Stimulated activated memory B cell treated with anti-CD40 and anti-IgM and Interleukin-4, amounts not matched to agents 10 μg/mL and 1 μg/mL and 100 μg/mL, for 72 hours (primary cell): Measurements from ENCODE around the gene ING5.
"Not testable (repeated sequence)": the region's sequence is repeated elsewhere in the genome, so short reads cannot be mapped to it uniquely, and the experiment has no call there.

ENCODE experiments used
- ATAC-seq: fragments of 150-1000 bp; cut with Tn5 transposase; 2 replicates; pipeline ENCODE4 v1.10.0; 2021
- H3K27ac Mint-ChIP-seq: one replicate; pipeline ENCODE4 v1.8.0; 2022; ENCODE audit warnings: mild to moderate bottlenecking, mixed read lengths
- H3K27me3 Mint-ChIP-seq: one replicate; pipeline ENCODE4 v1.8.0; 2022; ENCODE audit warnings: mixed read lengths
- H3K36me3 Mint-ChIP-seq: one replicate; pipeline ENCODE4 v1.8.0; 2022; ENCODE audit warnings: mixed read lengths
- H3K4me1 Mint-ChIP-seq: one replicate; pipeline ENCODE4 v1.8.0; 2022; ENCODE audit warnings: mixed read lengths
- H3K4me3 Mint-ChIP-seq: one replicate; pipeline ENCODE4 v1.8.0; 2022; ENCODE audit warnings: mild to moderate bottlenecking, moderate library complexity, mixed read lengths
- H3K9me3 Mint-ChIP-seq: one replicate; pipeline ENCODE4 v1.8.0; 2022; ENCODE audit warnings: mixed read lengths

Gene ING5

GRCh38 chr2:241738040-241738686, 36.3 kb downstream of the ING5 start:
- no peak for ATAC-seq
- H3K4me1 Mint-ChIP-seq = peaks cover 47% of the 10 kb centered on the region
- H3K4me3 Mint-ChIP-seq = no peak overlapping the region
- H3K9me3 Mint-ChIP-seq = no peaks in the 10 kb centered on the region
- no peaks in the 10 kb centered on the region for H3K27me3 Mint-ChIP-seq
- H3K27ac Mint-ChIP-seq = no peak overlapping the region
- peaks cover 24% of the 10 kb centered on the region for H3K36me3 Mint-ChIP-seq

GRCh38 chr2:241739177-241739576, 37.3 kb downstream of the ING5 start:
- Mint-ChIP-seq H3K36me3 (peaks cover 31% of the 10 kb centered on the region), H3K27me3 (no peaks in the 10 kb centered on the region), H3K27ac (peak overlapping the region; percentile 62), H3K9me3 (no peaks in the 10 kb centered on the region), H3K4me1 (peaks cover 38% of the 10 kb centered on the region), H3K4me3 (no peak overlapping the region)
- ATAC-seq = no peak

- H3K4me3 Mint-ChIP-seq = no peak overlapping the region
- ATAC-seq = peak; percentile 59
- no peaks in the 10 kb centered on the region for H3K9me3 Mint-ChIP-seq
- H3K4me1 Mint-ChIP-seq = peaks cover 38% of the 10 kb centered on the region
- peak overlapping the region; percentile 62 for H3K27ac Mint-ChIP-seq
- no peaks in the 10 kb centered on the region for H3K27me3 Mint-ChIP-seq
- H3K36me3 Mint-ChIP-seq = peaks cover 35% of the 10 kb centered on the region
Measured at GRCh38 chr2:241739651-241740050, 37.8 kb downstream of the ING5 start.

DNA sequence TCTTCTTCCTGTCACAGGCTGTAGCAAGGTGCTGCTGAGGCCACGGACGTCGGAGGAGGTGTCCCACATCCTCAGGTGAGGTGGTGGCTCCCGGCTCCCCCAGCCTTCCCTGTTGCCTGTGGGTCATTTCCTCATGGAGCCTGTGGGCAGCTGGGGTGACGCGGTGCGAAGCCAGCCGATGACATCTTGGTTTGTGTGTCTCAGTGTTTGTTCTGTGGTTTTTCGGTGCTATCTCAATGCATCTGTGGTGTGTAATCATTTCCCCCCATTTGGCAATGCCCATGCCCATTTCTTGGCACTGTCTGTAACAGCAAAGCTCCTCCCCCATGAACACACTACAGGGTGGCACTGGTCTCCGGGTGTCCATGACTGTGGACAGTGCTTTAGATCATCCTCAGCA, 39.2 kb downstream of the ING5 start:
- Mint-ChIP-seq H3K36me3 (peaks cover 48% of the 10 kb centered on the region), H3K27me3 (no peaks in the 10 kb centered on the region), H3K4me3 (no peak overlapping the region), H3K9me3 (peaks cover 3% of the 10 kb centered on the region), H3K27ac (no peak overlapping the region), H3K4me1 (peaks cover 34% of the 10 kb centered on the region)
- ATAC-seq = no peak

- Mint-ChIP-seq H3K27ac (no peak overlapping the region), H3K4me3 (no peak overlapping the region), H3K36me3 (peaks cover 53% of the 10 kb centered on the region), H3K4me1 (peaks cover 28% of the 10 kb centered on the region), H3K27me3 (no peaks in the 10 kb centered on the region), H3K9me3 (peaks cover 4% of the 10 kb centered on the region)
- ATAC-seq = no peak
Measured at GRCh38 chr2:241742320-241742939, 40.6 kb downstream of the ING5 start.

DNA sequence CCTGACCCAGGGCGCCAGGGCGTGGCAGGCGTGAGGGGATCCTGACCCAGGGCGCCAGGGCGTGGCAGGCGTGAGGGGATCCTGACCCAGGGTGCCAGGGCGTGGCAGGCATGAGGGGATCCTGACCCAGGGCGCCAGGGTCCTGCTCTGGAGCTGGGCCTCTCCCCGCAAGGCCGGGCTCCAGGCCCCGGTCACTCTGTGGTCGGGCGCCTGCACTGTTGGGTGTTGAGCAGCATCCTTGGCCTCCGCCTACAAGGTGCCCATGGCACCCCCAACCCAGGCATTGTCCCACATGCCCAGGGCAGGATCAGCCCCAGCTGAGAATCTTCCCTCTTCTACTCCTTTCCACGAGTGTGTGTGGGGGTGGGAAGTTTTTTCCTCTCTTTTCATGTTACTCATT, 41.2 kb downstream of the ING5 start:
- H3K27me3 Mint-ChIP-seq, H3K4me3 Mint-ChIP-seq, ATAC-seq, H3K27ac Mint-ChIP-seq, H3K9me3 Mint-ChIP-seq: not testable (repeated sequence)
- peaks cover 24% of the 10 kb centered on the region for H3K4me1 Mint-ChIP-seq
- peaks cover 53% of the 10 kb centered on the region for H3K36me3 Mint-ChIP-seq

- H3K36me3 Mint-ChIP-seq = peaks cover 55% of the 10 kb centered on the region
- peaks cover 4% of the 10 kb centered on the region for H3K9me3 Mint-ChIP-seq
- no peak for ATAC-seq
- no peak overlapping the region for H3K27ac Mint-ChIP-seq
- no peak overlapping the region for H3K4me3 Mint-ChIP-seq
- peaks cover 20% of the 10 kb centered on the region for H3K4me1 Mint-ChIP-seq
- H3K27me3 Mint-ChIP-seq = no peaks in the 10 kb centered on the region
Measured at GRCh38 chr2:241743620-241744019, 41.8 kb downstream of the ING5 start.

- Mint-ChIP-seq H3K4me1 (peaks cover 14% of the 10 kb centered on the region), H3K36me3 (peaks cover 60% of the 10 kb centered on the region), H3K9me3 (peaks cover 4% of the 10 kb centered on the region), H3K4me3 (no peak overlapping the region), H3K27me3 (no peaks in the 10 kb centered on the region), H3K27ac (no peak overlapping the region)
- no peak for ATAC-seq
Measured at GRCh38 chr2:241744028-241744754, 42.4 kb downstream of the ING5 start.

- H3K4me3 Mint-ChIP-seq = no peak overlapping the region
Measured at GRCh38 chr2:241745276-241745675, 43.4 kb downstream of the ING5 start.

DNA sequence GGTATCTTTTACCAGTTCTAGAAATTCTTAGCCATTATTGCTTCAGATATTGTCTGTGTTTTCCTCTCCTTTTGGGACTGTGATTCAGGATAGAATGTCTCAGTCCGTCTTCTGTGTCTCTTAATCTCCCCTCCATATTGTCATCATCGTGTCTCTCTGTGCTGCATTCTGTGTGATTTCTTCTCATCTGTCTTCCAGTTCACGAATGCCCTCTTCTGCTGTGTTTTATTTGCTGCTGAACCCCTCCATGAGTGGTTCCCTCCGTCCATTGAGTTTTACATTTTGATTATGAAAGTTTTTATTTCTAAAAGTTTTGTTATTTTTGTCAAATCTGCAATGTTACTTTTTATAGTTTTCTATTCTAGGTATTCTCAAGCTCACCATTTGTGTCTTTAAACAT, 44.2 kb downstream of the ING5 start:
- ATAC-seq = no peak
- no peaks in the 10 kb centered on the region for H3K27me3 Mint-ChIP-seq
- peaks cover 4% of the 10 kb centered on the region for H3K9me3 Mint-ChIP-seq
- H3K4me3 Mint-ChIP-seq = no peak overlapping the region
- peaks cover 66% of the 10 kb centered on the region for H3K36me3 Mint-ChIP-seq
- H3K4me1 Mint-ChIP-seq = peaks cover 9% of the 10 kb centered on the region
- H3K27ac Mint-ChIP-seq = no peak overlapping the region

More at GRCh38 chr2:241745276-241745675, 43.4 kb downstream of the ING5 start:
- peaks cover 4% of the 10 kb centered on the region for H3K9me3 Mint-ChIP-seq
- H3K4me1 Mint-ChIP-seq = peaks cover 12% of the 10 kb centered on the region
- ATAC-seq = no peak
- no peak overlapping the region for H3K27ac Mint-ChIP-seq
- no peaks in the 10 kb centered on the region for H3K27me3 Mint-ChIP-seq
- H3K36me3 Mint-ChIP-seq = peaks cover 59% of the 10 kb centered on the region

- peaks cover 7% of the 10 kb centered on the region for H3K4me1 Mint-ChIP-seq
- no peak overlapping the region for H3K27ac Mint-ChIP-seq
- H3K4me3 Mint-ChIP-seq = no peak overlapping the region
- no peak for ATAC-seq
- peaks cover 4% of the 10 kb centered on the region for H3K9me3 Mint-ChIP-seq
- H3K27me3 Mint-ChIP-seq = no peaks in the 10 kb centered on the region
- peaks cover 69% of the 10 kb centered on the region for H3K36me3 Mint-ChIP-seq
Measured at GRCh38 chr2:241748468-241749256, 46.8 kb downstream of the ING5 start.

DNA sequence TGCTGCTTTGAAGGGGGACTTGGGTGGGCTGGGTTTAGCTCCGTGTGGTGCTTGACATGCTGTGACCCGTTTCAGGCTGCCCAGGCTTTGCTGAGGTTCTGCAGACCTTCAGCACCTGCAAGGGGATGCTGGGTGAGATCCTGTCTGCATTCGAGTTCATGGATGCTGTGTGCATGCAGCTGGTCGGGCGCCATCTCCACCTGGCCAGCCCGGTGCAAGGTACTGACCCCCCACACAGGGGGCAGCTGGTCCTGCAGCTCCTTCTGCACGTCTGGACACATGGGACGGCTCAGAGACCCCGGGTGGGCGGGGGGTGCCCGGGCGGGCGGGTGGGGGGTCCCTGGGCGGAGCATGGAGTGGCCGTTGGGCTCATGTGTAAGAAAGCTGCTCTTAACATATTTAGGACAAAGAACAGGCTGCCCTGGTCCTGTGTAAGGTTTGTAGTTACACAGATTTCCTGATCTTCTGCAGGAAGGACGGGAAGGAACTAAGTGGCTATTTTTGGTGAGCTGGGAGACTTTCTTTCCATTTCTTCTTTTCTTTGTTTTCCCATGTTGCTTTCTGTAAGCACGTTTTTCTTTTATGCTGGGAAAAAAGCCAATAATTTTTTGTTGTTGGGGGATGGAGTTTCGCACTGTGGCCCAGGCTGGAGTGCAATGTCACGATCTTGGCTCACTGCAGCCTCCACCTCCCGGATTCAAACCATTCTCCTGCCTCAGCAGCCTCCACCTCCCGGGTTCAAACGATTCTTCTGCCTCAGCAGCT, 48.4 kb downstream of the ING5 start:
- H3K4me1 Mint-ChIP-seq = peaks cover 7% of the 10 kb centered on the region
- H3K27me3 Mint-ChIP-seq = no peaks in the 10 kb centered on the region
- no peak overlapping the region for H3K27ac Mint-ChIP-seq
- no peak for ATAC-seq
- peaks cover 69% of the 10 kb centered on the region for H3K36me3 Mint-ChIP-seq
- H3K4me3 Mint-ChIP-seq = no peak overlapping the region
- peaks cover 4% of the 10 kb centered on the region for H3K9me3 Mint-ChIP-seq

- H3K36me3 Mint-ChIP-seq = peaks cover 61% of the 10 kb centered on the region
- H3K9me3 Mint-ChIP-seq = peaks cover under 1% of the 10 kb centered on the region
- H3K4me1 Mint-ChIP-seq = peaks cover 7% of the 10 kb centered on the region
- H3K27me3 Mint-ChIP-seq = no peaks in the 10 kb centered on the region
- H3K27ac Mint-ChIP-seq = no peak overlapping the region
- no peak for ATAC-seq
- no peak overlapping the region for H3K4me3 Mint-ChIP-seq
Measured at GRCh38 chr2:241751152-241751551, 49.3 kb downstream of the ING5 start.

GRCh38 chr2:241751776-241752175, 49.9 kb downstream of the ING5 start:
- Mint-ChIP-seq H3K27ac (no peak overlapping the region), H3K4me1 (peaks cover 7% of the 10 kb centered on the region), H3K9me3 (no peaks in the 10 kb centered on the region), H3K27me3 (no peaks in the 10 kb centered on the region), H3K36me3 (peaks cover 58% of the 10 kb centered on the region), H3K4me3 (no peak overlapping the region)
- ATAC-seq = no peak
